ENCODE measurements around the gene RGMA. TPM values are rescaled to one million over a fixed set of nuclear protein-coding genes. Genes with fewer than 3 reads are reported as not detected.
A peak's percentile ranks its signal among the peaks of the same experiment; 100 is the strongest.

RGMA gene
- total and polyA plus RNA-seq, 5 experiments from 2014 or later = not detected

- Mint-ChIP-seq H3K4me3 (no peak overlapping the region), H3K27ac (no peak overlapping the region), H3K9me3 (peaks cover 0 to 1% (median 0%) of the 10 kb centered on the region in 9 donors), H3K27me3 (peaks cover 10 to 28% (median 17%) of the 10 kb centered on the region in 5 donors), H3K36me3 (no peaks in the 10 kb centered on the region), H3K4me1 (no peaks in the 10 kb centered on the region)
- POLR2A ChIA-PET = no interaction called here
- DNase-seq (no peak), ATAC-seq (no peak)
These were observed 29.9 kb upstream of the RGMA start for GRCh38 chr15:93118904-93119303.

GRCh38 chr15:93111451-93111850 is 22.4 kb upstream of the RGMA start:
- H3K27ac Mint-ChIP-seq = no peak overlapping the region
- ATAC-seq (no peak), DNase-seq (no peak)
- peaks cover 0 to 4% (median 0%) of the 10 kb centered on the region in 4 donors for H3K4me1 Mint-ChIP-seq
- H3K9me3 Mint-ChIP-seq = peaks cover 0 to 3% (median 0%) of the 10 kb centered on the region in 9 donors
- POLR2A ChIA-PET = no interaction called here
- peaks cover 20 to 68% (median 45%) of the 10 kb centered on the region in 5 donors for H3K27me3 Mint-ChIP-seq
- H3K4me3 Mint-ChIP-seq = no peak overlapping the region
- no peaks in the 10 kb centered on the region for H3K36me3 Mint-ChIP-seq

GRCh38 chr15:93110502-93111040 is 21.6 kb upstream of the RGMA start:
- no peaks in the 10 kb centered on the region for H3K36me3 Mint-ChIP-seq
- H3K4me1 Mint-ChIP-seq = peaks cover 0 to 4% (median 0%) of the 10 kb centered on the region in 4 donors
- ATAC-seq (no peak), DNase-seq (no peak)
- H3K27ac Mint-ChIP-seq = no peak overlapping the region
- H3K9me3 Mint-ChIP-seq = peaks cover 0 to 3% (median 0%) of the 10 kb centered on the region in 9 donors
- no peak overlapping the region for H3K4me3 Mint-ChIP-seq
- POLR2A ChIA-PET = no interaction called here
- peaks cover 24 to 68% (median 48%) of the 10 kb centered on the region in 5 donors for H3K27me3 Mint-ChIP-seq

- peak overlapping the region in 1 of 10 donors; percentile 3 for H3K4me3 Mint-ChIP-seq
- H3K27ac Mint-ChIP-seq = no peak overlapping the region
- H3K27me3 Mint-ChIP-seq = peaks cover 24 to 73% (median 50%) of the 10 kb centered on the region in 5 donors
- peaks cover 0 to 3% (median 0%) of the 10 kb centered on the region in 9 donors for H3K9me3 Mint-ChIP-seq
- no peak for ATAC-seq
- H3K4me1 Mint-ChIP-seq = peaks cover 0 to 4% (median 0%) of the 10 kb centered on the region in 4 donors
- no peak for DNase-seq
- POLR2A ChIA-PET = no interaction called here
- H3K36me3 Mint-ChIP-seq = no peaks in the 10 kb centered on the region
These were observed 20.5 kb upstream of the RGMA start for GRCh38 chr15:93109336-93110102.

GRCh38 chr15:93107646-93108045 is 18.6 kb upstream of the RGMA start:
- peaks cover 26 to 71% (median 46%) of the 10 kb centered on the region in 5 donors for H3K27me3 Mint-ChIP-seq
- no peak for ATAC-seq
- peaks cover 0 to 9% (median 2%) of the 10 kb centered on the region in 9 donors for H3K9me3 Mint-ChIP-seq
- no peaks in the 10 kb centered on the region for H3K36me3 Mint-ChIP-seq
- H3K4me1 Mint-ChIP-seq = peaks cover 0 to 4% (median 0%) of the 10 kb centered on the region in 4 donors
- POLR2A ChIA-PET = no interaction called here
- H3K27ac Mint-ChIP-seq = no peak overlapping the region
- DNase-seq = no peak
- H3K4me3 Mint-ChIP-seq = no peak overlapping the region

GRCh38 chr15:93105485-93105884 is 16.5 kb upstream of the RGMA start:
- no peaks in the 10 kb centered on the region for H3K36me3 Mint-ChIP-seq
- peaks cover 18 to 51% (median 43%) of the 10 kb centered on the region in 5 donors for H3K27me3 Mint-ChIP-seq
- H3K9me3 Mint-ChIP-seq = peaks cover 0 to 9% (median 1%) of the 10 kb centered on the region in 9 donors
- POLR2A ChIA-PET = no interaction called here
- ATAC-seq (no peak), DNase-seq (no peak)
- no peak overlapping the region for H3K4me3 Mint-ChIP-seq
- H3K27ac Mint-ChIP-seq = no peak overlapping the region
- H3K4me1 Mint-ChIP-seq = peaks cover 0 to 2% (median 0%) of the 10 kb centered on the region in 4 donors

GRCh38 chr15:93103823-93104222 is 14.8 kb upstream of the RGMA start:
- Mint-ChIP-seq H3K27ac (no peak overlapping the region), H3K4me1 (no peaks in the 10 kb centered on the region), H3K9me3 (peaks cover 0 to 9% (median 2%) of the 10 kb centered on the region in 9 donors), H3K36me3 (no peaks in the 10 kb centered on the region), H3K4me3 (no peak overlapping the region), H3K27me3 (peaks cover 15 to 49% (median 35%) of the 10 kb centered on the region in 5 donors)
- DNase-seq = no peak
- no peak for ATAC-seq
- POLR2A ChIA-PET = no interaction called here

- DNase-seq (no peak), ATAC-seq (no peak)
- Mint-ChIP-seq H3K27me3 (peaks cover 9 to 32% (median 22%) of the 10 kb centered on the region in 5 donors), H3K27ac (no peak overlapping the region), H3K36me3 (no peaks in the 10 kb centered on the region), H3K9me3 (peaks cover 0 to 9% (median 2%) of the 10 kb centered on the region in 9 donors), H3K4me3 (no peak overlapping the region), H3K4me1 (no peaks in the 10 kb centered on the region)
- POLR2A ChIA-PET = no interaction called here
These were observed 13.2 kb upstream of the RGMA start for GRCh38 chr15:93102211-93102610.

GRCh38 chr15:93093765-93094164 is 4.8 kb upstream of the RGMA start:
- H3K36me3 Mint-ChIP-seq = no peaks in the 10 kb centered on the region

GRCh38 chr15:93091465-93091864 is 2.5 kb upstream of the RGMA start:
- Mint-ChIP-seq H3K27me3 (peaks cover 18 to 44% (median 42%) of the 10 kb centered on the region in 5 donors), H3K9me3 (no peaks in the 10 kb centered on the region), H3K36me3 (peaks cover 0 to 5% (median 3%) of the 10 kb centered on the region in 3 donors), H3K27ac (no peak overlapping the region), H3K4me3 (no peak overlapping the region), H3K4me1 (peaks cover 8 to 25% (median 17%) of the 10 kb centered on the region in 4 donors)
- ATAC-seq (no peak), DNase-seq (no peak)
- POLR2A ChIA-PET = no interaction called here

More at GRCh38 chr15:93093765-93094164, 4.8 kb upstream of the RGMA start:
- no peak overlapping the region for H3K4me3 Mint-ChIP-seq
- ATAC-seq = no peak
- POLR2A ChIA-PET = no interaction called here
- H3K9me3 Mint-ChIP-seq = no peaks in the 10 kb centered on the region
- no peak overlapping the region for H3K27ac Mint-ChIP-seq
- H3K27me3 Mint-ChIP-seq = peaks cover 11 to 23% (median 21%) of the 10 kb centered on the region in 5 donors
- no peak for DNase-seq
- peaks cover 4 to 9% (median 6%) of the 10 kb centered on the region in 4 donors for H3K4me1 Mint-ChIP-seq

GRCh38 chr15:93089727-93090305 is 805 bp upstream of the RGMA start:
- no peak overlapping the region for H3K27ac Mint-ChIP-seq

GRCh38 chr15:93088200-93088980 is 621 bp downstream of the RGMA start:
- peaks cover 8 to 25% (median 17%) of the 10 kb centered on the region in 4 donors for H3K4me1 Mint-ChIP-seq
- peaks cover 34 to 72% (median 62%) of the 10 kb centered on the region in 5 donors for H3K27me3 Mint-ChIP-seq
- peak overlapping the region; percentile 73 to 91 (median 86) for H3K4me3 Mint-ChIP-seq
- peaks cover 0 to 5% (median 3%) of the 10 kb centered on the region in 3 donors for H3K36me3 Mint-ChIP-seq
- no peaks in the 10 kb centered on the region for H3K9me3 Mint-ChIP-seq
- POLR2A ChIA-PET = no interaction called here
- H3K27ac Mint-ChIP-seq = no peak overlapping the region
- peak; percentile 46 to 57 for ATAC-seq
- peak in 3 of 10 donors; percentile 11 to 20 (median 16) for DNase-seq

More at GRCh38 chr15:93089727-93090305, 805 bp upstream of the RGMA start:
- Mint-ChIP-seq H3K4me3 (peak overlapping the region; percentile 56 to 86 (median 80)), H3K36me3 (peaks cover 0 to 5% (median 3%) of the 10 kb centered on the region in 3 donors), H3K9me3 (no peaks in the 10 kb centered on the region), H3K4me1 (peaks cover 8 to 25% (median 17%) of the 10 kb centered on the region in 4 donors), H3K27me3 (peaks cover 28 to 59% (median 53%) of the 10 kb centered on the region in 5 donors)
- POLR2A ChIA-PET = no interaction called here
- ATAC-seq (no peak), DNase-seq (no peak)

Data from naive thymus-derived CD8-positive, alpha-beta T cell (primary cell).